Measurements from ENCODE around the gene CMSS1.

The CMSS1 gene

DNA sequence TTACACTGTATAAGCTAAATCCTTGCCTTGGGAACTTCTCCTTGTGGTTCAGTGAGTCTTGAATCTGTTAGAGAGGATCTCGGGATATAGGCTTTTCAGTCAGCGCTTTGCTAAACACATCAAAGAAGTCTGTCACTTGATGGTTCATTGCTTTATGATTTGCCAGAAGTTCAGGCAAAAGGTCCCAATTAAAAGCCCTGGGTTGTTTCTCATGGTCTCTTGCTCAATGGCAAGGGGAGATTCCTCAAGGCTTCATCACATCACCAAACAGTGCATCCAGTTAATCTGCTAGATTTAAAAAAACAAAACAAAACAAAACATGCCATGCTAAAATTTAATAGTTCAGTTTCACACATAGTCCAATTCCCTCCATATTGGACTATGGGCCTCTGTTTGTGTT lies 181.9 kb downstream of the CMSS1 start:
- peak; percentile 16 for DNase-seq (ENCODE audit: low spot score)

DNA sequence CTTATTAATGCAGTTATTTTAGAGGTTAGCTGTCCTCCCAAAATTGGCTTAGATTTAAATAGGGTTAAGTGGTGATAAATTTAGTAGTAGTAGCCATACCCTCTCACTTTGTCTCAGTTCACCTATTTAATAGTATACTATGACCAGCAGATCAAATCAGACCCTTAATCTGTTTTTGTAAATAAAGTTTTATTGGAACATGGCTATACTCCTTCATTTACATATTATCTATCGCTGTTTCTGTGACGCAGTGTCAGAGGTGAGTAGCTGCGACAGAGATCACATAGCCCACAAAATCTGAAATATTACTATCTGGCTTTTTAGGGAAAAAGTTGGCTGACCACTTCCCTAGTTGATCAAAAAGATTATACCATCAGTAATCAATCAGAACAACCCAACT lies 183.4 kb downstream of the CMSS1 start:
- no peak for DNase-seq (ENCODE audit: low spot score)

GRCh38 chr3:100001526-100002270 lies 184.0 kb downstream of the CMSS1 start:
- DNase-seq (ENCODE audit: low spot score): peak; percentile 4

GRCh38 chr3:100002599-100003350 lies 185.1 kb downstream of the CMSS1 start:
- DNase-seq (ENCODE audit: low spot score): peak; percentile 99

DNA sequence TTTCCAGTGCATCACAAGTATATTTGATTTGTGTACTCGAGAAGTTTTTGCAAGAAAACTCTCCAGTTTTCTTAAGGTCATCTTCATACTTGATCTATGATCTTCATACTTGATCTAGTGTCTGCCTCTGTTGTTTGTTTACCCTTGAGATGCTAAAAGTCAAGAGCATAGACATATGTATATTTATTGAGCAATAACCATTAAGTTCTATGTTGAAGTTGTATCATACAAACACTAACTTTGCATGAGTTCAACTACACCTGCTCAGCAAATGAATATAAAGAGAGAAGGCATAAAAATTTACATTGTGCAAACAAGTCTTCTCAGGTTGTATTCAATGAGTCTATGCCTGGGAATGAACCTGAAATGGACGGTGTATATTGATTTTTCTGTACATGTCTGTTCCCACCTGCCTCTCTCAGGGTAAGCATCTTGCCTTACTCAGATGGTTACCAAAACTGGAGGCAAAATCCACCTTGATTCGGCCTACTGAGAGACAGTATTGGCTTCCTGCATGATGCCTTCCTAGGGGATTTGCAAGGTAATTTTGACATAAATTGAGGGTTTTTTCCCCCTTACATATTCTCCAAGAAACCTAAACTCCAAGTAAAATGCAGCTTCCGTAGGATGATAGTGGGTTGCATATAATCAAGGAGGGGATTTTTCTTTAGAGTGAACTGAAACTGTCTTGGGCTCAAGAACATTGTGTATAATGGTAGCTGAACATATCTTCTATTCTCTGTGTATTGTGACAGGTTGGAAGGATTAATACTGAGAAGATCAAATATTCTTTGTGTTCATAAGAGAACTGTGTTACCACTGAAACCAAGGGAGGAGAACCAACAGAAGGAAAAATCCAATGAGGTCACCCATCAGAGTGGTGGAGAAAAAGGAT lies 186.2 kb downstream of the CMSS1 start:
- DNase-seq (ENCODE audit: low spot score): no peak

DNA sequence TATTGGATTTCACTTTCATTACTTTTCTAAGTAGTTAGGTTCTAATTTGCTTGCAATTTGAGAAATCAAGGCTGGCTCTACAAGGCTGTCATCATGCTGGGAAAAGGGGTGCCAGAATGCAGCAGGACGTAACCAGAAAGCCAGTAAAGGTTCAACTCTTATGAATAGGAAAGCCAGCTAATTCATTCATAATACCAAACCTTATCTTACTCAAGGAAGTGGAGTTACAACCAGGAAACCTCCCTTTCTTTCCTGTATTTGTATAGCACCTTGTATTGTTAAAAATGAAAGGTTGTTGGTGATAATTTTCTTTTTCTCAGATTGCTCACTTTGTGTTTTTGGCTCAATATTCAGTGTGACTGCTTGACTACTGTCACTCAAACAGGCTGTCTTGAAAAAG lies 187.3 kb downstream of the CMSS1 start:
- peak; percentile 17 for DNase-seq (ENCODE audit: low spot score)

- DNase-seq (ENCODE audit: low spot score): no peak
Measured at GRCh38 chr3:100005665-100006393, 188.2 kb downstream of the CMSS1 start.

- DNase-seq (ENCODE audit: low spot score): peak; percentile 44
Measured at GRCh38 chr3:100006570-100007271, 189.1 kb downstream of the CMSS1 start.

GRCh38 chr3:100007313-100007712 lies 189.7 kb downstream of the CMSS1 start:
- DNase-seq (ENCODE audit: low spot score): no peak

DNA sequence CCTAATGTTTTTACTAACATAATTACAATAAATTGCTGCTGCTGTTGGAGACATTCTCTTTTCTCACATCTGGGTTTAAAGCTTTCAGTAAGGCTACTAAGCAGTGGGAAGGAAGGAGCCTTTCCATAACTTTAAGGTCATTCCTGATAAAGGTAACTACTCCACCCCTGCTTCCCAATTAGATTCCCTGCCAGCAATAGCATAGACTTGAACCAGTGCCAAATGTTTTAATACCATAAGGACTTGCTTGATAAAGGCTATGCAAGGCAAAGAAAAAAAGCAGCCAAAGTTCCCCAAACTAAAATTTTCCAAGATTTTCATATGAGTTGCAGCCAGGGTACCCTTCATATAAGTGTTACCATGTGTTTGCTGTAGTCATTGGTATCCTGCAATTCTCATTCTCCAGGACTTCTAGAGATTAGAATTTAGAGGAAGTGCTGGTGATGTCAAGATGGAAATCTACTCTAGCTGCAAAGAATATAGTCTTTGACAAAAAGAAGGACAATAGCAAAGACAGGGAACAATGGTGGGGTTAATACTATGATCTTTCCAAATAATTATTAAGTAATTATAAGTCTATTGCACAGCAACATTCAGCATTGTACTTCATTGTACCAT lies 190.5 kb downstream of the CMSS1 start:
- no peak for DNase-seq (ENCODE audit: low spot score)

GRCh38 chr3:100009276-100010086 lies 191.8 kb downstream of the CMSS1 start:
- peak; percentile 16 for DNase-seq (ENCODE audit: low spot score)

DNA sequence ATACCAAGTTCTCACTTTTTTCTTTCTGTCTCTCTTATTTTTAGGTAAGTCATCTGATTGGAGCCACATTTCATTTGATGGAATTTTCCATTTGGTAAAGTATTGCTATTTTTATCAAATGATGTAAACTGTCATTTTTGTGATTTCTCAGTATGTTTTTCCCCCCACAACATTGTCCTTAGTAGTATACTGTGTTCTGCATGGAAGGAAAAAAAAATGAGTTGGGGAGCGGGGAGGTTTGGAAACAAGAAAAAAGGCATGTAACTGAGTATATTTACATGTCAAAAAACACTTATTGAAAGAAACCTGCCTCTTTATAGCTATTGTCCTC lies 192.4 kb downstream of the CMSS1 start:
- DNase-seq (ENCODE audit: low spot score): no peak

DNA sequence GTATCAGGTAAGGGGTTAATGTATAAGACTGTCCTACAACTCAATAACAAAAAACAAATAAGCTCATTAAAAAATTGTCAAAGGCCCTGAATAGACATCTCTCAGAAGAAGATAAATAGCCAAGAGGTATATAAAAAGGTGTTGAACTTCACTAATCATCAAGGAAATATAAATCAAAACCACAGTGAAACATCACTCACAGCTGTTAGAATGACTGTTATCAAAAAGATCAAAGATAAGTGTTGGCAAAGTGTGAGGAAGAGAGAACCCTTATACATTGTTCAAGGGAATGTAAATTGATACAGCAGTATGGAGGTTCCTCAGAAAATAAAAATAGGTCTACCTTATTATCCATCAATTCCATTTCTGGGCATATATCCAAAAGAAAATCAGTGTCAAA lies 201.1 kb downstream of the CMSS1 start:
- DNase-seq (ENCODE audit: low spot score): no peak

GRCh38 chr3:100019719-100020118 lies 202.1 kb downstream of the CMSS1 start:
- DNase-seq (ENCODE audit: low spot score): no peak

DNA sequence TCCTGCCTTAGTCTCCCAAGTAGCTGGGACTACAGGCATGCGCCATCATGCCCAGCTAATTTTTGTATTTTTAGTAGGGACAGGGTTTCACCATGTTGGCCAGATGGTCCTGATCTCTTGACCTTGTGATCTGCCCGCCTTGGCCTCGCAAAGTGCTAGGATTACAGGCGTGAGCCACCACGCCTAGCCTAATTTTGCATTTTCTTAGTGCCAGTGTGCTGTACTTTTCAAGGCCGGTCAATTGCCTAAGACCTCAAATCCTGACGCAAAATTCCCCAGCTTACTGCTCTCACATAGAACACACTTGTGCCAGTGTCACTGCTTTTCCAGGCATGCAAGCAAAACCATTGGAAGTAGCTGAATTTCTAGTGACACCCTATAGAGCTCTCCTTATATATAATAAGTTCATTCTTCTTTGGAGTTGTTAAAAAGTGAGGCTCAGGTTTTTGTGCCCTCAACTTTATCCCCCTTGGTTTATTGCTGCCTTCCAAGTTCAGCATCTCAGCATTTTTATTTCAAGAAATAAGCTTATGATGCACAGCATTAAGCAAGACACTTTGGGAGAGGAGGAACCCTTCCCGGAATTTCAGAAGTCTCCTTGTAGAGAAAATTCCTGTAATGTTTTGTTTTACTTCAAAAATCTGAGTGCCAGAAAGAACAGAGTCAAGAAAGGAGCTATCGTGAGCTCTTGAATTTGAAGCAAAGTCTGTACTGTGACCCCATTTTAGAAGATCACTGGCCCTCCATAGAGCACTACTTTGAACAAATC lies 203.4 kb downstream of the CMSS1 start:
- no peak for DNase-seq (ENCODE audit: low spot score)

DNA sequence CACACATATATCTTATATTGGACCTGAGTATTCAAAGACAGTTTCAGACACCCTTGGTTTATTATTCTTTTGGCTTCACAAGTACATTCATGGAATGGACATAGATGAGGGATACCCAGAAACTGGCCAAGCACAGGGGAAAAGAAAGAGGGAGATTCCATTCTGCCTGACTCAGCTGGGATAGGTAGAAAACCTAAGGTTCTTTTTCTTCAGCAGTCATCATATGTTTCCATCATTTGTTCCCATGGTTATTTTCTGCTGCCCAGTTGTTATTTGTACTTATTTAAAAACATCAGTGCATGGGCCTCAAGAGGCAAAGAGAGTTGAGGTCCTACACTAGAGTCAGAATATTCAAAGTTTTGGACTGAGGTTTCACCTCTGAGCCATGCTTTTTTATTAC lies 204.8 kb downstream of the CMSS1 start:
- peak; percentile 67 for DNase-seq (ENCODE audit: low spot score)

GRCh38 chr3:100023150-100023549 lies 205.5 kb downstream of the CMSS1 start:
- peak; percentile 87 for DNase-seq (ENCODE audit: low spot score)

- no peak for DNase-seq (ENCODE audit: low spot score)
Measured at GRCh38 chr3:100023595-100023994, 205.9 kb downstream of the CMSS1 start.
